MG63 (cell line): ENCODE measurements around the gene NGEF. TPM values are rescaled to one million over a fixed set of nuclear protein-coding genes. Genes with fewer than 3 reads are reported as not detected.

Source experiments
- DNase-seq: peaks from one replicate; pipeline ENCODE4 v3.0.0-alpha.2; 2020
- H3K27me3 ChIP-seq: fragments of 250-450 bp; sonication (Bioruptor Pico); 2 replicates; pipeline ENCODE4 v1.5.1; 2020; ENCODE audit warnings: mild to moderate bottlenecking, moderate library complexity
- H3K36me3 ChIP-seq: fragments of 250-450 bp; sonication (Bioruptor Pico); 2 replicates; pipeline ENCODE4 v1.5.1; 2020; ENCODE audit warnings: mild to moderate bottlenecking, moderate library complexity
- H3K4me3 ChIP-seq: fragments of 250-450 bp; sonication (Bioruptor Pico); 2 replicates; pipeline ENCODE4 v1.5.1; 2020; ENCODE audit warnings: mild to moderate bottlenecking, moderate library complexity
- H3K9me3 ChIP-seq: fragments of 250-450 bp; sonication (Bioruptor Pico); 2 replicates; pipeline ENCODE4 v1.5.1; 2020; ENCODE audit warnings: mild to moderate bottlenecking, moderate library complexity
- total RNA-seq: library from RNA; depleted of rRNA; stranded (reverse); fragments of >200 nt; shearing (Covaris generic); gene quantifications from 2 replicates; pipeline ENCODE4 v1.2.3, GENCODE V29; 2014; ENCODE audit warnings: low replicate concordance; rRNA removed

The NGEF gene
- total RNA-seq, 1 experiment from 2014 or later: 26.1 TPM

DNA sequence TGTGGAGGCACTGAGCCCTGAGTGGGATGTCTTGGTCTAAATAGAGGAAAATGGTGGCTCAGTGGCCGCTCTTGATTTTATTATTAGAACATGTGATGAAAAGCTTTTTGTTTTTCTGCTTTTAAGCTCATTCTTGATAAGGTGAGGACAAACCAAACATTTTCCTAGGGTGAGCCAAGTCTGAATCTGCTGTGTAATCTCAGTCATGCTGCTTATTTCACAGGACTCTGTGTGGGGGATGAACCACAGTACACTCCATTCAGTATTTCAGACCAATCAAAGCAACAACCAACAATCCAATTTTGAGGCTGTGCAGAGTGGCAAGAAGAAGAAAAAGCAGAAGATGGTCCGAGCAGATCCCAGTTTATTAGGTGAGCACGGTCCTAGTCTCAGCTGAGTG is 163.0 kb downstream of the NGEF start:
- Histone ChIP-seq H3K36me3 (peaks cover 69% of the 10 kb centered on the region), H3K27me3 (no peaks in the 10 kb centered on the region), H3K9me3 (no peaks in the 10 kb centered on the region), H3K4me3 (no peak overlapping the region)
- no peak for DNase-seq

DNA sequence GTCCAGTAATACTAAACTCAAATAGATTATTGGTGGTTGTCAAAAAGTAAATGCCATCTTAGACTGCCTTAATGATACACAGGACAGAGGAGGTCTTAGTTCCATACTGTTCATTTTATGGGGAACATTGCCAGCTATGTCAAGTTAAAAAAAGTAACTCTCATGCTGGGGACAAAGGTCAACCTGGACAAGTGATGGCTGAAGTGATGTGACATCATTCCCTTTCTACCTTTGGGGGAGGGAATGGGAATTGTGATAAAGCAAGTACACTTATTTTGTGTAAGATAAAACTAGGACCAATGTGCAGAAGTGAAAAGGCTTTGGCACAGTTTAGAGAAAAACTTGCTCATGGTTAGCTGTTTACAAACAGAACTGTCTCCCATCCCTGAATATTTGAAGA is 167.0 kb downstream of the NGEF start:
- Histone ChIP-seq H3K27me3 (no peaks in the 10 kb centered on the region), H3K4me3 (no peak overlapping the region), H3K9me3 (no peaks in the 10 kb centered on the region), H3K36me3 (peaks cover 80% of the 10 kb centered on the region)
- no peak for DNase-seq

DNA sequence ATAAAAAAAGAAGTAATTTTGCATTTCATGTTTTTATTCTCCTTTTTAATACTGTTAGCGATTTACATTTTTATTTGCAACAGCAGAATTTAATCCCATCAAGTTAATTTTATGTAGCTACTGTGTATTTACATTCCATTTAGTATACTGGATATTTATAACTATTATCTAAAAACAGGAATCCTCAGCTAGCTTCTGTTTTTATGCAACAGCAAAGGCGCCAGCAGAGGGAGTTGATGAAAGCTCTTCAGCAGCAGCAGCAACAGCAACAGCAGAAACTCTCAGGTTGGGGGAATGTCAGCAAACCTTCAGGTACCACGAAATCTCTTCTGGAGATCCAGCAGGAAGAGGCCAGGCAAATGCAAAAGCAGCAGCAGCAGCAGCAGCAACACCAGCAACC is 169.2 kb downstream of the NGEF start:
- no peaks in the 10 kb centered on the region for H3K27me3 ChIP-seq
- no peak for DNase-seq
- H3K36me3 ChIP-seq: peaks cover 82% of the 10 kb centered on the region
- no peak overlapping the region for H3K4me3 ChIP-seq
- no peaks in the 10 kb centered on the region for H3K9me3 ChIP-seq

DNA sequence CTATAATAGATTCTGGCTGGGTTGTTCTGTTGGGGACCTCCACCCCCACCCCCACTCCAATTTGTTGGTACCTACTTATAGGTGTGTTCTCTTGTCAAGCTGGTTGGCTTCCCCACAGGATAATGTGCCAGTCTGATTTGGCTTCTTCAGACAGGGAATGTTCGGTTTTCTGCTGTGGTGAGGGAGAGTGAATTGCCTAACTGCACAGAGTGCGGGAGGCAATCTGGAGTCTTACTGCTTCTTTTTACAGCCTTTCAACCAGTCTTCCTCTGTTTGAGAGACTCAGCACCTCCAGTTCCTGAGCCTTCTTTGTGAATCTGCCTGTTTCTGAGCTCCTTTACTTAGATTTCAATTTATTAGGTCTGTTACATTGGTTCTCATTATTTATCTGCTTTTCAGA is 170.4 kb downstream of the NGEF start:
- H3K36me3 ChIP-seq: peaks cover 77% of the 10 kb centered on the region
- H3K4me3 ChIP-seq: no peak overlapping the region
- H3K27me3 ChIP-seq: no peaks in the 10 kb centered on the region
- no peaks in the 10 kb centered on the region for H3K9me3 ChIP-seq
- DNase-seq: no peak

GRCh38 chr2:232839411-232840079 is 173.5 kb downstream of the NGEF start:
- H3K27me3 ChIP-seq: no peaks in the 10 kb centered on the region
- no peaks in the 10 kb centered on the region for H3K9me3 ChIP-seq
- H3K4me3 ChIP-seq: no peak overlapping the region
- DNase-seq: no peak
- H3K36me3 ChIP-seq: peaks cover 59% of the 10 kb centered on the region

DNA sequence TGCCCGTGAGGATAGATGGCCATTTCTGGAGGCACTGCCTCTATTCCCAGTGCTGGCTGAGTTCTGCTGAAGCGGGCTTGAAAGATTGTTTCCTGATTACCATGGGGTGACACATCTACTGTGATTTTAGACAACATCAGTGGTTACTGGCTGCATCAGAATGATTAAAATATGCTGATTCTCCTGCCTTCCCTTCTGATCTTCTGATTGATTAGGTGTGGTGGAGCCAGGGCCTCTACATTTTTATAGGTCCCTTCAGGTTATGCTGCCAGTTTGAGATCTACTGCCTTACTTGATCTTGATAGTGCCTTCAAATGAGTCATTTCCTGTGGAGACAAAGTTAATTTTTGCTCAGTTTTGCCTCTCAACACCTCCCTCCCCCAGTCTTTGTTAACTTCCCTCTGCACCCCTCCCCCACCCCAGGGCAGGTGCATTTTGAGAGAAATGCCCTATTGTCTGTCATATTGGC is 174.6 kb downstream of the NGEF start:
- H3K27me3 ChIP-seq: no peaks in the 10 kb centered on the region
- no peak for DNase-seq
- H3K4me3 ChIP-seq: no peak overlapping the region
- H3K9me3 ChIP-seq: no peaks in the 10 kb centered on the region
- peaks cover 60% of the 10 kb centered on the region for H3K36me3 ChIP-seq

DNA sequence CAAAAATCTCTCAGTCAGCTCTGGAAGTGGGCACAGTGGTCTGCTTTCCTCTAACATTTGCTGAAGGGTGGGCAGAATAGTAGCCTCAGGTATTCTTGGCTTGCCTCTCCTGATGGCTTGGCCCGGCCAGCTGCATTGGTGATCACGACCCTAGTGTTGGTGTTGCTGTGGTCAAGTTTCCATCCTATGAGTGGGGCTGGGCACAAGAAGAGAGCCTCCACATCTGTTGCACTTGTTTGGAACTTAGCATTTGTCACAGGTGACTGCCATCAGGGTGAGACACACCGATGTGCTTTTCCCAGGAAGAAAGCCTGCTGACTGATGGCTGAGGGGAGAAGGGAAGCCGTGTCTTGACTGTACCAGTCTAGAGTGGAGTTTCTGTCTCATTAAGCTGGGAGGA is 176.1 kb downstream of the NGEF start:
- DNase-seq: no peak

GRCh38 chr2:232835687-232836208 is 177.3 kb downstream of the NGEF start:
- DNase-seq: peak; percentile 47
- Histone ChIP-seq H3K27me3 (no peaks in the 10 kb centered on the region), H3K4me3 (no peak overlapping the region), H3K9me3 (no peaks in the 10 kb centered on the region), H3K36me3 (peaks cover 71% of the 10 kb centered on the region)

More for the DNA sequence above, 176.1 kb downstream of the NGEF start:
- Histone ChIP-seq H3K9me3 (no peaks in the 10 kb centered on the region), H3K36me3 (peaks cover 63% of the 10 kb centered on the region), H3K27me3 (no peaks in the 10 kb centered on the region), H3K4me3 (no peak overlapping the region)

DNA sequence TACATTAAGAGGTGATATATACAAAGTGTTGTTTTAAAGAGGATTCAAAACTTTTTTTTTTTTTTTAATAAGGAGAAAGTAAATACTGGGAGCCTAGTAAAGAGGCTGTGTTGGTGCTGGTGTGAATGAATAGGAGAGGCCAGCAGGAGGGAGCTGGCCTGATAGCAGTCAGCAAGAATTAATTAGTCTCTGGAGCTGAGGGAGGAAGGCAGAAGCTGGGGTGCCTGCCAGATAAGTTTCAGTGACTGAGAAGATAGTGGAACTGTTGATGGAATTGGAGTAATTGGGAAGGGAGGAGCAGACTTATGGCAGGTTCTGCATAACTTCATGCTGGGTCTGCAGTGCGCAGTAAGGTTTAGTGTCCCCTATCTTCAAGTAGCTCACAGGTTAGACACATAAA is 179.2 kb downstream of the NGEF start:
- no peaks in the 10 kb centered on the region for H3K27me3 ChIP-seq
- no peak overlapping the region for H3K4me3 ChIP-seq
- no peaks in the 10 kb centered on the region for H3K9me3 ChIP-seq
- H3K36me3 ChIP-seq: peaks cover 63% of the 10 kb centered on the region
- DNase-seq: no peak

DNA sequence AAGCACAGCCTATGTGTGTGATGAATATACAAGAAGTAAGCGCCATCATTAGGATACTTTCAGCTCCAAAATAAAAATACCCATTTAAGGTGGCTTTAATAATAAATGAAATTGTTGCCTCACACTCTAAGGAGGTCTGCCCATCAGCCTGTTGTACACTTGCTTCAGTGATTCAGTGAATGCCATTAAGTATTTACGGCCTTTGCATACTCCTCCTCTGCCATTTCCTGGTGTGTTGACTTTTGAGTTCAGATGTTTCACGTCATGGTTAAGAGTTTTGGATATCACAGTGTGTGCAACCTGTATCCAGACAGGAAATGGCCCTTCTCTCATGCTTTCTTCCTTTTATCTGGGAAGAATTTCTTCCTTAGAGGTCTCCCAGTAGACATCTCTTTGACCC is 181.6 kb downstream of the NGEF start:
- Histone ChIP-seq H3K27me3 (no peaks in the 10 kb centered on the region), H3K9me3 (no peaks in the 10 kb centered on the region), H3K4me3 (no peak overlapping the region), H3K36me3 (peaks cover 63% of the 10 kb centered on the region)
- DNase-seq: no peak

- peaks cover 73% of the 10 kb centered on the region for H3K36me3 ChIP-seq
- H3K9me3 ChIP-seq: no peaks in the 10 kb centered on the region
- H3K27me3 ChIP-seq: no peaks in the 10 kb centered on the region
- no peak overlapping the region for H3K4me3 ChIP-seq
- DNase-seq: no peak
These were observed 183.1 kb downstream of the NGEF start for GRCh38 chr2:232829988-232830387.

Other genes starting within 250 kb of the NGEF start
- not detected in 2 replicates for gene KCNJ13, start 236.7 kb downstream of the NGEF start, total RNA-seq
- 1.1 and 4.1 TPM in 2 replicates for gene SNORC, start 143.0 kb downstream of the NGEF start, total RNA-seq
- not detected in 2 replicates for gene NEU2, start 19.4 kb upstream of the NGEF start, total RNA-seq
- gene INPP5D, start 47.1 kb upstream of the NGEF start, total RNA-seq: not detected in 2 replicates
- 24.4 and 33.2 TPM in 2 replicates for gene ATG16L1, start 238.4 kb upstream of the NGEF start, total RNA-seq